HepG2 (cell line): Measurements from ENCODE around the gene HRG. TPM values are rescaled to one million over a fixed set of nuclear protein-coding genes. Genes with fewer than 3 reads are reported as not detected.

Experiments used
- CHD2 ChIP-seq: IDR thresholded peaks from 2 replicates; pipeline ENCODE4 v1.6.1; 2011; ENCODE audit warnings: low read depth, low read length, improper control_type of control experiment
- GATA4 ChIP-seq: sonication (generic); IDR thresholded peaks from 2 replicates; pipeline ENCODE4 v1.6.1; 2016; ENCODE audit warnings: antibody characterized with exemption, low read depth, borderline replicate concordance
- HMGXB4 ChIP-seq, 2 experiments: sonication (generic) in 1 of 2; formaldehyde crosslinking in 1 of 2; IDR thresholded peaks; 2 replicates each; pipeline versions ENCODE4 v1.4.0 to v1.6.1; 2018 to 2020; ENCODE audit warnings: missing genetic modification reagents in 2 of 2, borderline replicate concordance in 1 of 2, low read depth in 1 of 2, mild to moderate bottlenecking in 1 of 2, missing biosample characterization in 1 of 2
- JUND ChIP-seq: sonication (generic); formaldehyde crosslinking; IDR thresholded peaks from 2 replicates; pipeline ENCODE4 v1.8.0; 2022; ENCODE audit warnings: mild to moderate bottlenecking, missing genetic modification reagents
- KLF13 ChIP-seq: sonication (generic); formaldehyde crosslinking; IDR thresholded peaks from 2 replicates; pipeline ENCODE4 v1.4.0; 2020; ENCODE audit warnings: mild to moderate bottlenecking, missing genetic modification reagents
- MIER3 ChIP-seq: IDR thresholded peaks from 2 replicates; pipeline ENCODE4 v1.6.1; 2016; ENCODE audit warnings: missing compliant biosample characterization, borderline replicate concordance
- POLR2AphosphoS5 ChIP-seq: IDR thresholded peaks from 2 replicates; pipeline ENCODE4 v1.6.1; 2012; ENCODE audit warnings: low read depth, low read length
- RERE ChIP-seq: IDR thresholded peaks from 2 replicates; pipeline ENCODE4 v1.6.1; 2016; ENCODE audit warnings: low read depth, missing genetic modification reagents, missing compliant biosample characterization
- SMC3 ChIP-seq: IDR thresholded peaks from 2 replicates; pipeline ENCODE4 v1.6.1; 2011; ENCODE audit warnings: low read length, improper control_type of control experiment
- ZNF263 ChIP-seq: sonication (generic); formaldehyde crosslinking; IDR thresholded peaks from 2 replicates; pipeline ENCODE4 v1.4.0; 2020; ENCODE audit warnings: missing genetic modification reagents
- ZNF543 ChIP-seq: sonication (generic); formaldehyde crosslinking; IDR thresholded peaks from 2 replicates; pipeline ENCODE4 v1.4.0; 2020; ENCODE audit warnings: mild to moderate bottlenecking, missing genetic modification reagents
- ZNF589 ChIP-seq: sonication (generic); formaldehyde crosslinking; conservative IDR thresholded peaks from 2 replicates; pipeline ENCODE4 v1.8.0; 2022; ENCODE audit warnings: mild to moderate bottlenecking, moderate library complexity, missing genetic modification reagents
- ZNF629 ChIP-seq: sonication (generic); formaldehyde crosslinking; conservative IDR thresholded peaks from 2 replicates; pipeline ENCODE4 v1.5.0; 2020; ENCODE audit warnings: missing genetic modification reagents
- ZNF646 ChIP-seq: sonication (generic); formaldehyde crosslinking; IDR thresholded peaks from 2 replicates; pipeline ENCODE4 v1.9.0; 2021; ENCODE audit warnings: mild to moderate bottlenecking, missing genetic modification reagents
- ZNF713 ChIP-seq: sonication (generic); formaldehyde crosslinking; IDR thresholded peaks from 2 replicates; pipeline ENCODE4 v1.4.0; 2020; ENCODE audit warnings: mild to moderate bottlenecking, missing genetic modification reagents
- ZNF841 ChIP-seq: sonication (generic); formaldehyde crosslinking; IDR thresholded peaks from 2 replicates; pipeline ENCODE4 v1.8.1; 2023; ENCODE audit warnings: missing genetic modification reagents, borderline replicate concordance
- polyA plus RNA-seq, 8 experiments: library from polyadenylated mRNA; depleted of rRNA in 3 of 8; stranded (reverse) in 7 of 8; unstranded in 1 of 8; fragments of >200 nt; fragmentation: Illumina TruSeq in 4 of 8; extraction: Trizol in 4 of 8; gene quantifications; 2 replicates each; pipeline versions ENCODE4 v1.2.1 to v1.2.3, GENCODE V29; 2011 to 2016; ENCODE audit warnings: low read depth in 4 of 8, missing spikeins in 1 of 8, mixed read lengths in 1 of 8; ENCODE audit not compliant: insufficient read depth in 1 of 8
- total RNA-seq, 5 experiments: library from RNA; depleted of rRNA; stranded (reverse); fragments of >200 nt; fragmentation: Illumina TruSeq; extraction: Trizol; gene quantifications; 2 replicates each; pipeline ENCODE4 v1.2.3, GENCODE V29; 2016; ENCODE audit warnings: low read depth in 1 of 5

The HRG gene
- total and polyA plus RNA-seq, 2 of the 13 experiments (the other 11 are each of a cell fraction or from before 2014, with no cell fraction given), result 0.09 to 0.11 TPM

GRCh38 chr3:186618318-186618938, 47.4 kb upstream of the HRG start (continued):
- peak; percentile 40; the same call in 1 of the 2 replicates for TF ChIP-seq ZNF646 (CRISPR knock-in tag)
- 0 out of 2 replicates have a peak, but pooled peaks have one; percentile 4 for TF ChIP-seq GATA4
- peak; percentile 75 for TF ChIP-seq POLR2AphosphoS5
- 0 out of 2 replicates have a peak, but pooled peaks have one; percentile 80 for TF ChIP-seq ZNF713 (CRISPR knock-in tag)
- TF ChIP-seq KLF13 (CRISPR knock-in tag), result no peak
- TF ChIP-seq ZNF263 (CRISPR knock-in tag), result peak; percentile 78
- TF ChIP-seq ZNF629 (CRISPR knock-in tag), result 0 out of 2 replicates have a peak, but pooled peaks have one; percentile 24
- TF ChIP-seq JUND (CRISPR knock-in tag), result peak; percentile 46; the same call in 1 of the 2 replicates
- no peak for TF ChIP-seq RERE (CRISPR knock-in tag)
- 0 out of 4 replicates have a peak, but pooled peaks of 1 of the 2 experiments have one; percentile 1 for TF ChIP-seq HMGXB4 (CRISPR knock-in tag; IDR thresholded peaks at IDR 0.05; ENCODE audit: borderline replicate concordance in 1 of 2, low read depth in 1 of 2)
- TF ChIP-seq CHD2, result no peak
- peak; percentile 77 for TF ChIP-seq ZNF841 (CRISPR knock-in tag)
- TF ChIP-seq ZNF543, result 0 out of 2 replicates have a peak, but pooled peaks have one; percentile 34
- TF ChIP-seq SMC3, result no peak
- TF ChIP-seq MIER3 (CRISPR knock-in tag), result no peak
- peak; percentile 55; the same call in 1 of the 2 replicates for TF ChIP-seq ZNF589 (CRISPR knock-in tag)
